ENCODE data around the gene NPFF.

NPFF gene

DNA sequence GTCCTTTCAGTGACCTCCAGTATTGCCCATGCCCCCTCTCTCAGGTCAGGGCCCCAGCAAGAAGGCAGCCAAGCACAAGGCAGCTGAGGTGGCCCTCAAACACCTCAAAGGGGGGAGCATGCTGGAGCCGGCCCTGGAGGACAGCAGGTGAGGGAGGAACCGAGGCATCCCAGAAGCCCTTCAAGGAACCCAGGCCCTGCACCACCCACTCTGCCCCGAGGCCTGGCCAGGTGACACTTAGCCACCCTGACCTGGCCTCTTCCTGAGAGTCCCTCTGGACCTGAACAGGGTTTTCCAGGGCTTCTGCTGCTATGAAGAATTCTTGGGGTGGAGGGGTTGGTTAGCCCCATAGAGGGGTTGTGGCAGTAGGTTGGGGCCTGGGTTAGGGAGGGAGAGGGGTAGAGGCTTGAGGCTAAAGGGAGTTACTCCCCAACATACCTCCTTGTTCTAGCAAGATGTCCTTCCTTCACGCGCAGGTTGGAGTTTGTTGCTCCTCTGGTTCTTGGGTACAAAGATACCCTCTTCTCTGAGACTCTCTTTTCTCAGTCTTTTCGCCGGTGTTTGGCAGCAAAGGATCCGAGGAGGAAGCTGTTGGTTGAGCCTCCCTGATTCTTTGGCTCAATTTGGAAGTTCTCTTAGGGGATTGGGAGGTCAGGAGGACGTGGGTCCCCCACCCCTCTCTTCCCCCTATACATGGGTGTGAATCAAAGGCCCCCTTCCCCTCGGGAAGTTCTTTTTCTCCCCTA, 4.1 kb downstream of the NPFF start:
- Histone ChIP-seq H3K27me3 (ENCODE audit: control insufficient read depth in 1 of 2, insufficient read depth in 2 of 2, low read length in 2 of 2) (peaks cover 0 to 4% of the 10 kb centered on the region in 2 donors), H3K9me3 (ENCODE audit: control insufficient read depth in 1 of 2, low read length in 2 of 2) (no peaks in the 10 kb centered on the region), H3K4me1 (ENCODE audit: control insufficient read depth in 1 of 2, insufficient read depth in 2 of 2, low read length in 2 of 2) (peaks cover 24 to 30% of the 10 kb centered on the region in 2 donors), H3K9ac (ENCODE audit: low read depth in 1 of 2, low read length in 2 of 2) (no peak overlapping the region), H3K27ac (ENCODE audit: low read depth, low read length) (no peak overlapping the region), H3K4me3 (ENCODE audit: low read depth in 1 of 2, low read length in 2 of 2) (no peak overlapping the region), H3K36me3 (ENCODE audit: control insufficient read depth in 1 of 2, insufficient read depth in 2 of 2, low read length in 2 of 2) (peaks cover 15 to 41% of the 10 kb centered on the region in 2 donors)

DNA sequence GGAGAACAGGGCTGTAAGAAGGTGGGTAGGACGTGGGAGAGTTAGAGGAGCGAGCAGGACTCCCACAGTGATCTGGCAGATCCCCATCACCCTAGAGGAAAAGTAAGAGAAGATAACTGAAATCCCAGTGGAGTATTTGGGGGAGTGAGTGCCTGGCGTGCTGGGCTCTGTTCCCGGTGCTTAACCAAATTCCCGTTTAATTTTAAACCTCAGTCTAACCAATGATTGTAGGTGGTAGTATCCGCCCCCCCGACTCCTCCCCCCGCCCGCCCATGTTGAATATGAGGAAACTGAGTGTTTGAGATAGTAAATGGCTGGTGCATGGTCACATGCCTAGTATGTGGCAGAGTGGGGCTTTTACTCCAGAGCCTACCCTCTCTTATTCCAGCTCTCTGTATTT, 5.0 kb downstream of the NPFF start:
- peak overlapping the region; percentile 90 to 91 for H3K4me3 ChIP-seq (ENCODE audit: low read depth in 1 of 2, low read length in 2 of 2)
- peak overlapping the region in 1 of 2 donors; percentile 95 for H3K9ac ChIP-seq (ENCODE audit: low read depth in 1 of 2, low read length in 2 of 2)
- no peak overlapping the region for H3K27ac ChIP-seq (ENCODE audit: low read depth, low read length)
- no peaks in the 10 kb centered on the region for H3K9me3 ChIP-seq (ENCODE audit: control insufficient read depth in 1 of 2, low read length in 2 of 2)
- H3K36me3 ChIP-seq (ENCODE audit: control insufficient read depth in 1 of 2, insufficient read depth in 2 of 2, low read length in 2 of 2) = peaks cover 15 to 36% of the 10 kb centered on the region in 2 donors
- peaks cover 0 to 5% of the 10 kb centered on the region in 2 donors for H3K27me3 ChIP-seq (ENCODE audit: control insufficient read depth in 1 of 2, insufficient read depth in 2 of 2, low read length in 2 of 2)
- peaks cover 24 to 30% of the 10 kb centered on the region in 2 donors for H3K4me1 ChIP-seq (ENCODE audit: control insufficient read depth in 1 of 2, insufficient read depth in 2 of 2, low read length in 2 of 2)

DNA sequence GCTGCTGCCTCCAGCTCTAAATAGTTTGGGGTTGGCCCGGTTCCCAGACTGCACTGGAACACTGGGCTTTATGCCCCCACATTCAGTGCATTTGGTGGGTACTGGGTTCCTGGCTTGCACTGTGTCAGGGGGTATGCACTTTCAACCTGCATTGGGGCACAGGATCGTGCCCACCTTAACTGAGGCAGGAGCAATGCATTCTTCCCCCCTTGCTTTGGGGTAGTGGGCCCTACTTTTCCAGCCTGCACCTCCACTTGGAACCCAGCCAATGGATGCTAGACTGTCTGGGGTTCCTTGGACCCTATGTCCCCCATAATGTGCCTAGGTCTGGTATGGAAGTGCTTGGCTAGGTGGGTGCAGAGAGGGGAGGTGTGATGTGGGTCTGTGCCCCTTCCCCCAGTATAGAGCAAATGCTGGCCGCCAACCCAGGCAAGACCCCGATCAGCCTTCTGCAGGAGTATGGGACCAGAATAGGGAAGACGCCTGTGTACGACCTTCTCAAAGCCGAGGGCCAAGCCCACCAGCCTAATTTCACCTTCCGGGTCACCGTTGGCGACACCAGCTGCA, 5.6 kb downstream of the NPFF start:
- H3K27me3 ChIP-seq (ENCODE audit: control insufficient read depth in 1 of 2, insufficient read depth in 2 of 2, low read length in 2 of 2) = peaks cover 0 to 5% of the 10 kb centered on the region in 2 donors
- peaks cover 15 to 30% of the 10 kb centered on the region in 2 donors for H3K36me3 ChIP-seq (ENCODE audit: control insufficient read depth in 1 of 2, insufficient read depth in 2 of 2, low read length in 2 of 2)
- peak overlapping the region; percentile 98 for H3K27ac ChIP-seq (ENCODE audit: low read depth, low read length)
- H3K4me1 ChIP-seq (ENCODE audit: control insufficient read depth in 1 of 2, insufficient read depth in 2 of 2, low read length in 2 of 2) = peaks cover 26 to 30% of the 10 kb centered on the region in 2 donors
- peak overlapping the region; percentile 90 to 91 for H3K4me3 ChIP-seq (ENCODE audit: low read depth in 1 of 2, low read length in 2 of 2)
- H3K9me3 ChIP-seq (ENCODE audit: control insufficient read depth in 1 of 2, low read length in 2 of 2) = no peaks in the 10 kb centered on the region
- H3K9ac ChIP-seq (ENCODE audit: low read depth in 1 of 2, low read length in 2 of 2) = peak overlapping the region; percentile 95 to 98

GRCh38 chr12:53500776-53501614, 6.3 kb downstream of the NPFF start, which contains the start of gene TARBP2:
TSS of gene TARBP2 (plus strand) at chr12:53501283. CDS start at chr12:53501409, 126 bp downstream.
- peak within 1 kb of the TSS; percentile 98 for H3K27ac ChIP-seq (ENCODE audit: low read depth, low read length)
- no peaks in the 10 kb centered on the region for H3K9me3 ChIP-seq (ENCODE audit: control insufficient read depth in 1 of 2, low read length in 2 of 2)
- peaks cover 33 to 35% of the 10 kb centered on the region in 2 donors for H3K4me1 ChIP-seq (ENCODE audit: control insufficient read depth in 1 of 2, insufficient read depth in 2 of 2, low read length in 2 of 2)
- peak within 1 kb of the TSS; percentile 95 to 98 for H3K9ac ChIP-seq (ENCODE audit: low read depth in 1 of 2, low read length in 2 of 2)
- peaks cover 0 to 5% of the 10 kb centered on the region in 2 donors for H3K27me3 ChIP-seq (ENCODE audit: control insufficient read depth in 1 of 2, insufficient read depth in 2 of 2, low read length in 2 of 2)
- peaks cover 8 to 23% of the 10 kb centered on the region in 2 donors for H3K36me3 ChIP-seq (ENCODE audit: control insufficient read depth in 1 of 2, insufficient read depth in 2 of 2, low read length in 2 of 2)
- peak within 1 kb of the TSS; percentile 90 to 91 for H3K4me3 ChIP-seq (ENCODE audit: low read depth in 1 of 2, low read length in 2 of 2)

- Histone ChIP-seq H3K9ac (ENCODE audit: low read depth in 1 of 2, low read length in 2 of 2) (peak overlapping the region; percentile 87 to 95), H3K4me3 (ENCODE audit: low read depth in 1 of 2, low read length in 2 of 2) (peak overlapping the region; percentile 73 to 90), H3K27ac (ENCODE audit: low read depth, low read length) (peak overlapping the region; percentile 97), H3K27me3 (ENCODE audit: control insufficient read depth in 1 of 2, insufficient read depth in 2 of 2, low read length in 2 of 2) (peaks cover 0 to 5% of the 10 kb centered on the region in 2 donors), H3K9me3 (ENCODE audit: control insufficient read depth in 1 of 2, low read length in 2 of 2) (no peaks in the 10 kb centered on the region), H3K36me3 (ENCODE audit: control insufficient read depth in 1 of 2, insufficient read depth in 2 of 2, low read length in 2 of 2) (peaks cover under 1 to 16% of the 10 kb centered on the region in 2 donors), H3K4me1 (ENCODE audit: control insufficient read depth in 1 of 2, insufficient read depth in 2 of 2, low read length in 2 of 2) (peaks cover 38 to 40% of the 10 kb centered on the region in 2 donors)
Observed at GRCh38 chr12:53500142-53500775, 7.0 kb downstream of the NPFF start.

GRCh38 chr12:53499266-53500141, 7.8 kb downstream of the NPFF start, which contains the start of gene MAP3K12:
TSS of gene MAP3K12 (minus strand) at chr12:53499458. CDS start at chr12:53487391, 12,067 bp downstream.
- Histone ChIP-seq H3K9me3 (ENCODE audit: control insufficient read depth in 1 of 2, low read length in 2 of 2) (no peaks in the 10 kb centered on the region), H3K4me1 (ENCODE audit: control insufficient read depth in 1 of 2, insufficient read depth in 2 of 2, low read length in 2 of 2) (peaks cover 38 to 40% of the 10 kb centered on the region in 2 donors), H3K4me3 (ENCODE audit: low read depth in 1 of 2, low read length in 2 of 2) (peak within 1 kb of the TSS; percentile 73 to 90), H3K36me3 (ENCODE audit: control insufficient read depth in 1 of 2, insufficient read depth in 2 of 2, low read length in 2 of 2) (peaks cover 0 to 8% of the 10 kb centered on the region in 2 donors), H3K9ac (ENCODE audit: low read depth in 1 of 2, low read length in 2 of 2) (peak within 1 kb of the TSS; percentile 87 to 95), H3K27ac (ENCODE audit: low read depth, low read length) (peak within 1 kb of the TSS; percentile 97), H3K27me3 (ENCODE audit: control insufficient read depth in 1 of 2, insufficient read depth in 2 of 2, low read length in 2 of 2) (peaks cover 0 to 5% of the 10 kb centered on the region in 2 donors)

DNA sequence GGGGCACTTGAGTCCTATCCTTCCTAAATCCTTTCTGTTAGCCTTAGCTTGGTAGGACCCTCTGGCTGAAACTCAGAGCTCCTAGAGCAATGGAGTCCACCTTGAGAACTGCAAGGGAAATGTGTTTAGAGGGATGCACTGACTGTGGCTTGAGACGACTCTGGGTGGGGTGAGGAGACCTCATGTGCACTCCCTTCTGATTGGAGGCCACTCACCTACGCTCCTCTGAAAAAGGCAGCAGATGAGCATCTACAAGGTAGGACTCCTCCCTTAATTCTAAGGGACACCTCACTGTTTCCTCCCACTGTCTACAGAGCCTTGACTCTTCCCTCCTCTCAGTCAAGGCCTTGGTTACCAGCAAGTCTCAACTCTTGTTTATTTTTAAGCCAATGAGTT, 9.1 kb downstream of the NPFF start:
- peak overlapping the region in 1 of 2 donors; percentile 41 for H3K9ac ChIP-seq (ENCODE audit: low read depth in 1 of 2, low read length in 2 of 2)
- peak overlapping the region in 1 of 2 donors; percentile 52 for H3K4me3 ChIP-seq (ENCODE audit: low read depth in 1 of 2, low read length in 2 of 2)

DNA sequence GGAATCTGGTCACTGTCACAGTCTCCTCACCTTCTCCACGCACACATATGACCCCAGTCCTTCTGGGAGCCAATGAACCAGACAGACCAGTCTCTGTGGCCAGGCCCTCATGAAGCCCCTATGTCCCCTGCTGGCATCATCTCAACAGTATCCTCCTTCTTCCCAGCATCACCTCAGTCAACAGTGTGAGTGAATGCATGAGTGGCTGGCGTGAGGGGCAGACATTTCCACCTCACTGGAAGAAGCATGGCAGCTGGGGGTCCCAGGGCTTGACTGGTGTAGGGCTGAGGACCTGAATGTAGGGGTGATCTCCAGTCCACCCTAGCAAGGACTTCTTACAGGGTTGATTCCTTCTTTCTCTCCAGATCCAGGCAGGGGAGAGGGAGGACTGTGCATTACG, 9.8 kb downstream of the NPFF start:
- Histone ChIP-seq H3K4me3 (ENCODE audit: low read depth in 1 of 2, low read length in 2 of 2) (no peak overlapping the region), H3K36me3 (ENCODE audit: control insufficient read depth in 1 of 2, insufficient read depth in 2 of 2, low read length in 2 of 2) (no peaks in the 10 kb centered on the region), H3K4me1 (ENCODE audit: control insufficient read depth in 1 of 2, insufficient read depth in 2 of 2, low read length in 2 of 2) (peaks cover 47 to 51% of the 10 kb centered on the region in 2 donors), H3K27ac (ENCODE audit: low read depth, low read length) (no peak overlapping the region), H3K27me3 (ENCODE audit: control insufficient read depth in 1 of 2, insufficient read depth in 2 of 2, low read length in 2 of 2) (peaks cover 0 to 5% of the 10 kb centered on the region in 2 donors), H3K9ac (ENCODE audit: low read depth in 1 of 2, low read length in 2 of 2) (no peak overlapping the region), H3K9me3 (ENCODE audit: control insufficient read depth in 1 of 2, low read length in 2 of 2) (no peaks in the 10 kb centered on the region)

More for the DNA sequence above, 9.1 kb downstream of the NPFF start:
- Histone ChIP-seq H3K9me3 (ENCODE audit: control insufficient read depth in 1 of 2, low read length in 2 of 2) (no peaks in the 10 kb centered on the region), H3K27ac (ENCODE audit: low read depth, low read length) (no peak overlapping the region), H3K36me3 (ENCODE audit: control insufficient read depth in 1 of 2, insufficient read depth in 2 of 2, low read length in 2 of 2) (no peaks in the 10 kb centered on the region), H3K4me1 (ENCODE audit: control insufficient read depth in 1 of 2, insufficient read depth in 2 of 2, low read length in 2 of 2) (peaks cover 47 to 50% of the 10 kb centered on the region in 2 donors), H3K27me3 (ENCODE audit: control insufficient read depth in 1 of 2, insufficient read depth in 2 of 2, low read length in 2 of 2) (peaks cover 0 to 5% of the 10 kb centered on the region in 2 donors)

DNA sequence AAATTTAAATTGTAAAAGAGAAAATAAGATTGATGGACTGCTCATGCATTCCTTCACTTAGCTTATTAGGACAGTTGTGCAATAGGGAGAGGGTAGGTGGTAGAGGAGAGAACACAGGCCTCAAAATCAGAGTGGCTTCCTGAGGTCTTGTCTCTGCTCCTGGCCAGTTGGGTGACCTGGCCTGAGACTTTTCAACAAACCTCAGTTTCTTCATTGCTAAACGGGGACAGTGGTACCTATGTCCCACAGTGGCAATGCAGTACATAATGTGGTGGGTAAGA, 10.6 kb downstream of the NPFF start:
- Histone ChIP-seq H3K4me1 (ENCODE audit: control insufficient read depth in 1 of 2, insufficient read depth in 2 of 2, low read length in 2 of 2) (peaks cover 41 to 44% of the 10 kb centered on the region in 2 donors), H3K36me3 (ENCODE audit: control insufficient read depth in 1 of 2, insufficient read depth in 2 of 2, low read length in 2 of 2) (no peaks in the 10 kb centered on the region), H3K9ac (ENCODE audit: low read depth in 1 of 2, low read length in 2 of 2) (no peak overlapping the region), H3K27me3 (ENCODE audit: control insufficient read depth in 1 of 2, insufficient read depth in 2 of 2, low read length in 2 of 2) (peaks cover 0 to 5% of the 10 kb centered on the region in 2 donors), H3K4me3 (ENCODE audit: low read depth in 1 of 2, low read length in 2 of 2) (no peak overlapping the region), H3K27ac (ENCODE audit: low read depth, low read length) (no peak overlapping the region), H3K9me3 (ENCODE audit: control insufficient read depth in 1 of 2, low read length in 2 of 2) (no peaks in the 10 kb centered on the region)

Data from duodenal mucosa (tissue), 2 donors.